ENCODE results near the gene CAMK2N2. TPM values are rescaled to one million over a fixed set of nuclear protein-coding genes. Genes with fewer than 3 reads are reported as not detected.

CAMK2N2 gene
- total and polyA plus RNA-seq, 9 of the 15 experiments (the other 6 are each of a cell fraction or from before 2014, with no cell fraction given), result 0.08 to 0.22 (median 0.11) TPM; not detected in 5

- TF ChIP-seq STAT6 (CRISPR knock-in tag; IDR thresholded peaks at IDR 0.05) (no peak; the same call in 1 of the 2 replicates), HBP1 (CRISPR knock-in tag; IDR thresholded peaks at IDR 0.05) (peak; percentile 80; the same call in 1 of the 2 replicates), SUPT5H (IDR thresholded peaks at IDR 0.05) (peak; percentile 94), PTBP1 (IDR thresholded peaks at IDR 0.05; ENCODE audit: low read depth, low read length) (no peak), PCBP2 (IDR thresholded peaks at IDR 0.05; ENCODE audit: low read depth, low read length, poor library complexity, severe bottlenecking) (no peak), CBX8 (IDR thresholded peaks at IDR 0.05; ENCODE audit: borderline replicate concordance, extremely low read depth, low read depth, low read length, poor library complexity, severe bottlenecking) (no peak), EHMT2 (IDR thresholded peaks at IDR 0.05) (no peak), ARID3B (CRISPR knock-in tag; IDR thresholded peaks at IDR 0.05; ENCODE audit: borderline replicate concordance) (0 out of 2 replicates have a peak, but pooled peaks have one; percentile 59), CAMTA2 (CRISPR knock-in tag; conservative IDR thresholded peaks at IDR 0.05) (no peak), GATA2 (CRISPR knock-in tag; IDR thresholded peaks at IDR 0.05) (0 out of 2 replicates have a peak, but pooled peaks have one; percentile 26), NR0B1 (IDR thresholded peaks at IDR 0.05; ENCODE audit: partially characterized antibody) (no peak), ZNF551 (CRISPR knock-in tag; IDR thresholded peaks at IDR 0.05) (no peak), ELF1 (tag; IDR thresholded peaks at IDR 0.05) (peak; percentile 73)
- TF ChIP-seq, protein P1, sequence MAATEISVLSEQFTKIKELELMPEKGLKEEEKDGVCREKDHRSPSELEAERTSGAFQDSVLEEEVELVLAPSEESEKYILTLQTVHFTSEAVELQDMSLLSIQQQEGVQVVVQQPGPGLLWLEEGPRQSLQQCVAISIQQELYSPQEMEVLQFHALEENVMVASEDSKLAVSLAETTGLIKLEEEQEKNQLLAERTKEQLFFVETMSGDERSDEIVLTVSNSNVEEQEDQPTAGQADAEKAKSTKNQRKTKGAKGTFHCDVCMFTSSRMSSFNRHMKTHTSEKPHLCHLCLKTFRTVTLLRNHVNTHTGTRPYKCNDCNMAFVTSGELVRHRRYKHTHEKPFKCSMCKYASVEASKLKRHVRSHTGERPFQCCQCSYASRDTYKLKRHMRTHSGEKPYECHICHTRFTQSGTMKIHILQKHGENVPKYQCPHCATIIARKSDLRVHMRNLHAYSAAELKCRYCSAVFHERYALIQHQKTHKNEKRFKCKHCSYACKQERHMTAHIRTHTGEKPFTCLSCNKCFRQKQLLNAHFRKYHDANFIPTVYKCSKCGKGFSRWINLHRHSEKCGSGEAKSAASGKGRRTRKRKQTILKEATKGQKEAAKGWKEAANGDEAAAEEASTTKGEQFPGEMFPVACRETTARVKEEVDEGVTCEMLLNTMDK (IDR thresholded peaks at IDR 0.05; ENCODE audit: borderline replicate concordance, insufficient read depth, low read depth, low read length, poor library complexity, severe bottlenecking), result no peak
These were observed 12.6 kb downstream of the CAMK2N2 start, which contains the start of gene ALG3 (continued) for GRCh38 chr3:184248454-184249411.

Measured in K562 (cell line).